Measurements from ENCODE around the gene RNGTT. TPM values are rescaled to one million over a fixed set of nuclear protein-coding genes. Genes with fewer than 3 reads are reported as not detected.

RNGTT gene
- total RNA-seq, 1 experiment from 2014 or later: 15.7 TPM

- Histone ChIP-seq H3K4me3 (ENCODE audit: low read length) (no peak overlapping the region), H2AFZ (ENCODE audit: low read length) (no peak overlapping the region), H3K4me2 (ENCODE audit: low read length) (no peak overlapping the region), H3K9me3 (ENCODE audit: low read length) (no peaks in the 10 kb centered on the region), H3K27me3 (ENCODE audit: low read length) (peaks cover 11% of the 10 kb centered on the region), H3K9me2 (replicated peaks; ENCODE audit: low read length) (no peaks in the 10 kb centered on the region), H3K36me3 (ENCODE audit: low read depth, low read length) (no peaks in the 10 kb centered on the region), H3F3A (ENCODE audit: low read length, unreplicated experiment) (no peaks in the 10 kb centered on the region), H3K27ac (ENCODE audit: low read length) (no peak overlapping the region), H3K9ac (ENCODE audit: low read length) (no peak overlapping the region), H3K79me2 (ENCODE audit: low read length) (no peaks in the 10 kb centered on the region), H4K20me1 (ENCODE audit: low read length) (no peaks in the 10 kb centered on the region), H3K4me1 (ENCODE audit: insufficient read depth, low read length) (no peaks in the 10 kb centered on the region)
- CTCF ChIA-PET: no interaction called here
- no peak for DNase-seq
- BruUV-seq (replicated peaks): no TSS peak
- POLR2A ChIA-PET (ENCODE audit: unreplicated experiment): no interaction called here
- TF ChIP-seq EZH2phosphoT487 (IDR thresholded peaks at IDR 0.05; ENCODE audit: borderline replicate concordance, low read length): no peak
- no peak for TF ChIP-seq CTCF (conservative IDR thresholded peaks at IDR 0.05; ENCODE audit: low read depth, low read length)
- no peak for TF ChIP-seq EZH2 (IDR thresholded peaks at IDR 0.05; ENCODE audit: low read length, unreplicated experiment)
- ATAC-seq: no peak
- intact Hi-C loops (cut with micrococcal nuclease): no loop called here
Observed at GRCh38 chr6:88574031-88574430, 389.4 kb downstream of the RNGTT start.

GRCh38 chr6:88573561-88573960 lies 389.9 kb downstream of the RNGTT start:
- no peaks in the 10 kb centered on the region for H3K36me3 ChIP-seq (ENCODE audit: low read depth, low read length)
- no peak overlapping the region for H3K27ac ChIP-seq (ENCODE audit: low read length)
- TF ChIP-seq CTCF (conservative IDR thresholded peaks at IDR 0.05; ENCODE audit: low read depth, low read length) (no peak), EZH2 (IDR thresholded peaks at IDR 0.05; ENCODE audit: low read length, unreplicated experiment) (no peak), EZH2phosphoT487 (IDR thresholded peaks at IDR 0.05; ENCODE audit: borderline replicate concordance, low read length) (no peak)
- no peak overlapping the region for H3K4me2 ChIP-seq (ENCODE audit: low read length)
- no peaks in the 10 kb centered on the region for H3K9me2 ChIP-seq (replicated peaks; ENCODE audit: low read length)
- H3K4me1 ChIP-seq (ENCODE audit: insufficient read depth, low read length): no peaks in the 10 kb centered on the region
- no peak overlapping the region for H3K9ac ChIP-seq (ENCODE audit: low read length)
- H3K79me2 ChIP-seq (ENCODE audit: low read length): no peaks in the 10 kb centered on the region
- no peak overlapping the region for H3K4me3 ChIP-seq (ENCODE audit: low read length)
- H3K9me3 ChIP-seq (ENCODE audit: low read length): no peaks in the 10 kb centered on the region
- H3K27me3 ChIP-seq (ENCODE audit: low read length): peaks cover 7% of the 10 kb centered on the region; the same call in 1 of the 2 replicates
- DNase-seq (no peak), ATAC-seq (no peak)
- H2AFZ ChIP-seq (ENCODE audit: low read length): no peak overlapping the region
- POLR2A ChIA-PET (ENCODE audit: unreplicated experiment): no interaction called here
- no peaks in the 10 kb centered on the region for H4K20me1 ChIP-seq (ENCODE audit: low read length)
- BruUV-seq (replicated peaks): no TSS peak
- CTCF ChIA-PET: no interaction called here
- intact Hi-C loops (cut with micrococcal nuclease): no loop called here
- no peaks in the 10 kb centered on the region for H3F3A ChIP-seq (ENCODE audit: low read length, unreplicated experiment)

GRCh38 chr6:88572449-88573139 lies 390.8 kb downstream of the RNGTT start:
- DNase-seq (no peak), ATAC-seq (no peak)
- intact Hi-C loops (cut with micrococcal nuclease): no loop called here
- BruUV-seq (replicated peaks): no TSS peak
- Histone ChIP-seq H3K27me3 (ENCODE audit: low read length) (0 out of 2 replicates have a peak, but pooled peaks cover 3% of the 10 kb centered on the region), H3K27ac (ENCODE audit: low read length) (no peak overlapping the region), H3K9me3 (ENCODE audit: low read length) (no peaks in the 10 kb centered on the region), H3K4me1 (ENCODE audit: insufficient read depth, low read length) (no peaks in the 10 kb centered on the region), H2AFZ (ENCODE audit: low read length) (no peak overlapping the region), H3K9ac (ENCODE audit: low read length) (no peak overlapping the region), H3K79me2 (ENCODE audit: low read length) (no peaks in the 10 kb centered on the region), H3K9me2 (replicated peaks; ENCODE audit: low read length) (no peaks in the 10 kb centered on the region), H3K4me2 (ENCODE audit: low read length) (no peak overlapping the region), H3F3A (ENCODE audit: low read length, unreplicated experiment) (no peaks in the 10 kb centered on the region), H3K4me3 (ENCODE audit: low read length) (no peak overlapping the region), H3K36me3 (ENCODE audit: low read depth, low read length) (no peaks in the 10 kb centered on the region), H4K20me1 (ENCODE audit: low read length) (no peaks in the 10 kb centered on the region)
- POLR2A ChIA-PET (ENCODE audit: unreplicated experiment): no interaction called here
- TF ChIP-seq CTCF (conservative IDR thresholded peaks at IDR 0.05; ENCODE audit: low read depth, low read length) (no peak), EZH2 (IDR thresholded peaks at IDR 0.05; ENCODE audit: low read length, unreplicated experiment) (no peak), EZH2phosphoT487 (IDR thresholded peaks at IDR 0.05; ENCODE audit: borderline replicate concordance, low read length) (no peak)
- CTCF ChIA-PET: no interaction called here

Data from PC-3 (cell line).